Measurements from ENCODE around the gene SLC4A2. TPM values are rescaled to one million over a fixed set of nuclear protein-coding genes. Genes with fewer than 3 reads are reported as not detected.

The SLC4A2 gene
- polyA plus RNA-seq, 3 donors: 21.6 to 132 (median 23.8) TPM

DNA sequence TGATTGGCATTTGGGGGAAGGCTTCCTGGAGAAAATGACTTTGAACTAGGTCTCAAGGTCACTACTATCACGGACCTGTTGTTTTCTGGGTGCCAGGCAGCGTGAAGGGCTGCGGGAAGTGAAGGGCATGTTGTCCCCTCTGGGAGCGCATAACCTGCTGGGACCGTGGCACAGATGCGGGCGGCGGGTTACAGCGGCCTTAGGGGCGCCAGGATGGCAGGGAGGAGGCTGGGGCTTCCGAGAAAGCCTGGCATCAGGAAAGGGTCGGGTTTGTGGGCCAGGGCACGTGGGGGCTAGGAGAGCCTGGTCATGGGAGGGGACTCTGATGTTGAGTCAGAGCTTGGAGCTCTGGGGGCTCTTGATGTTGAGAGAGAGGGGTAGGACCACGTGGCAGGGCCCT, 6.1 kb downstream of the SLC4A2 start:
- Histone ChIP-seq H3K4me2 (replicated peaks; ENCODE audit: extremely low read depth, low read length, poor library complexity, severe bottlenecking) (no peak overlapping the region), H3K27me3 (ENCODE audit: control insufficient read depth in 2 of 2, insufficient read depth in 2 of 2, low read length in 2 of 2) (no peaks in the 10 kb centered on the region), H4K20me1 (ENCODE audit: insufficient read depth, low read length) (peaks cover 78% of the 10 kb centered on the region), H2AFZ (ENCODE audit: insufficient read depth, low read depth, low read length, poor library complexity, severe bottlenecking) (no peak overlapping the region), H3K4me3 (replicated peaks in 1 of 3; ENCODE audit: low read depth in 2 of 3, low read length in 3 of 3) (no peak overlapping the region), H3K9me3 (replicated peaks in 1 of 2; ENCODE audit: control insufficient read depth in 1 of 2, insufficient read depth in 1 of 2, low read length in 2 of 2) (no peaks in the 10 kb centered on the region), H3K9ac (ENCODE audit: insufficient read depth, low read length, poor library complexity, severe bottlenecking) (no peak overlapping the region), H3K79me2 (ENCODE audit: insufficient read depth, low read length) (peaks cover 19% of the 10 kb centered on the region), H3K36me3 (replicated peaks in 1 of 2; ENCODE audit: control insufficient read depth in 1 of 2, insufficient read depth in 2 of 2, low read length in 2 of 2) (peaks cover 71 to 86% of the 10 kb centered on the region in 2 donors), H3K27ac (ENCODE audit: low read depth in 1 of 2, low read length in 2 of 2) (peak overlapping the region in 1 of 2 donors; percentile 14), H3K4me1 (ENCODE audit: control insufficient read depth in 1 of 2, insufficient read depth in 2 of 2, low read length in 2 of 2) (peaks cover 7 to 9% of the 10 kb centered on the region in 2 donors)
- no peak for DNase-seq
- no peaks in the 10 kb centered on the region for H3K27me3 Mint-ChIP-seq (ENCODE audit: low read depth in 3 of 3)
- WGBS (ENCODE audit: insufficient coverage): 99% methylated on average over 11 of the region's 14 CpGs
- intact Hi-C loops (cut with micrococcal nuclease): no loop called here
- TF ChIP-seq CTCF (IDR thresholded peaks at IDR 0.05): no peak
- H3K4me1 Mint-ChIP-seq: peaks cover 11% of the 10 kb centered on the region
- H3K4me3 Mint-ChIP-seq: no peak overlapping the region
- peaks cover 0 to 3% (median 0%) of the 10 kb centered on the region in 7 donors for H3K9me3 Mint-ChIP-seq
- H3K36me3 Mint-ChIP-seq: peaks cover 50 to 79% of the 10 kb centered on the region in 2 donors
- peak overlapping the region in 2 of 7 donors; percentile 8 to 45 for H3K27ac Mint-ChIP-seq

DNA sequence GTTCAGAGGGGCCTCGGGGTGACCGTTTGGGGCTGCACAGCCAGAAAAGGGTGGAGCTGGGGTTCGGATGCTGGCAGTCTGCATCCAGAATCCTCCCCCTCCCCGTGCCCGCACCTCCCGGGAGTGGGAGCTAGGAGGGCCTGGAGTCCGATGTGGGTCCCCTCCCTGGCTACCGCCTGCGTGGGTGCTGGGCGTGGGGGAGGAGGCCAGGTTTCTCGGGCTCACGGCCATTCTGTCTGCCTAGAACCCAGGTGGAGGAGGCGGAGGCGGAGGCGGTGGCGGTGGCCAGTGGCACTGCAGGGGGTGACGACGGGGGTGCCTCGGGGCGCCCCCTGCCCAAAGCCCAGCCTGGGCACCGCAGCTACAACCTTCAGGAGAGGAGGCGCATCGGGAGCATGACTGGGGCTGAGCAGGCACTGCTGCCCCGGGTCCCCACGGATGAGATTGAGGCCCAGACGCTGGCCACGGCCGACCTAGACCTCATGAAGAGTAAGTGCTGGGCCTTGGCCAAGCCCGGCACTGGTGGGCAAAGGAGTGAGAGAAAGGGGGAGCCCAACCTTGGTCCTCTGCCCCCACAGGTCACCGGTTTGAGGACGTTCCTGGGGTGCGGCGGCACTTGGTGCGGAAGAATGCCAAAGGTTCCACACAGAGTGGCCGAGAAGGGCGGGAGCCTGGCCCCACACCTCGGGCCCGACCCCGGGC, 7.0 kb downstream of the SLC4A2 start:
- H3K4me3 ChIP-seq (replicated peaks in 1 of 3; ENCODE audit: low read depth in 2 of 3, low read length in 3 of 3): no peak overlapping the region
- no peaks in the 10 kb centered on the region for H3K27me3 Mint-ChIP-seq (ENCODE audit: low read depth in 3 of 3)
- peaks cover 10% of the 10 kb centered on the region for H3K79me2 ChIP-seq (ENCODE audit: insufficient read depth, low read length)
- H3K27ac Mint-ChIP-seq: no peak overlapping the region
- peaks cover 69% of the 10 kb centered on the region for H4K20me1 ChIP-seq (ENCODE audit: insufficient read depth, low read length)
- H2AFZ ChIP-seq (ENCODE audit: insufficient read depth, low read depth, low read length, poor library complexity, severe bottlenecking): no peak overlapping the region
- H3K36me3 ChIP-seq (replicated peaks in 1 of 2; ENCODE audit: control insufficient read depth in 1 of 2, insufficient read depth in 2 of 2, low read length in 2 of 2): peaks cover 78 to 95% of the 10 kb centered on the region in 2 donors
- H3K36me3 Mint-ChIP-seq: peaks cover 57 to 88% of the 10 kb centered on the region in 2 donors
- H3K4me2 ChIP-seq (replicated peaks; ENCODE audit: extremely low read depth, low read length, poor library complexity, severe bottlenecking): no peak overlapping the region
- H3K9ac ChIP-seq (ENCODE audit: insufficient read depth, low read length, poor library complexity, severe bottlenecking): no peak overlapping the region
- no peak for TF ChIP-seq CTCF (IDR thresholded peaks at IDR 0.05)
- H3K27ac ChIP-seq (ENCODE audit: low read depth in 1 of 2, low read length in 2 of 2): no peak overlapping the region
- no peaks in the 10 kb centered on the region for H3K27me3 ChIP-seq (ENCODE audit: control insufficient read depth in 2 of 2, insufficient read depth in 2 of 2, low read length in 2 of 2)
- H3K4me1 Mint-ChIP-seq: peaks cover 3% of the 10 kb centered on the region
- 98% methylated on average over 34 of the region's 39 CpGs for WGBS (ENCODE audit: insufficient coverage)
- no peaks in the 10 kb centered on the region for H3K4me1 ChIP-seq (ENCODE audit: control insufficient read depth in 1 of 2, insufficient read depth in 2 of 2, low read length in 2 of 2)
- no peak overlapping the region for H3K4me3 Mint-ChIP-seq
- H3K9me3 Mint-ChIP-seq: peaks cover 0 to 3% (median 0%) of the 10 kb centered on the region in 7 donors
- DNase-seq: no peak
- intact Hi-C loops (cut with micrococcal nuclease): no loop called here
- H3K9me3 ChIP-seq (replicated peaks in 1 of 2; ENCODE audit: control insufficient read depth in 1 of 2, insufficient read depth in 1 of 2, low read length in 2 of 2): no peaks in the 10 kb centered on the region

Data from CD14-positive monocyte (primary cell).